ENCODE data around the gene TMPRSS15. TPM values are rescaled to one million over a fixed set of nuclear protein-coding genes. Genes with fewer than 3 reads are reported as not detected.

The TMPRSS15 gene
- total RNA-seq, 2 experiments from 2014 or later, result not detected

- POLR2A ChIA-PET, result no interaction called here
- no peaks in the 10 kb centered on the region for H3K4me1 Mint-ChIP-seq
- ATAC-seq (ENCODE audit: low read depth) (no peak), DNase-seq (no peak)
- H3K9me3 Mint-ChIP-seq, result no peaks in the 10 kb centered on the region
- no peaks in the 10 kb centered on the region for H3K36me3 Mint-ChIP-seq
- H3K4me3 Mint-ChIP-seq, result no peak overlapping the region
- no peak overlapping the region for H3K27ac Mint-ChIP-seq
- H3K27me3 Mint-ChIP-seq, result no peaks in the 10 kb centered on the region
Measured at GRCh38 chr21:18298228-18298627, 105.4 kb downstream of the TMPRSS15 start.

GRCh38 chr21:18294100-18294499, 109.5 kb downstream of the TMPRSS15 start:
- Mint-ChIP-seq H3K9me3 (no peaks in the 10 kb centered on the region), H3K36me3 (no peaks in the 10 kb centered on the region), H3K4me1 (no peaks in the 10 kb centered on the region), H3K4me3 (no peak overlapping the region), H3K27me3 (peaks cover 5% of the 10 kb centered on the region), H3K27ac (no peak overlapping the region)
- POLR2A ChIA-PET, result no interaction called here
- DNase-seq (no peak), ATAC-seq (ENCODE audit: low read depth) (no peak)

GRCh38 chr21:18289876-18290275, 113.7 kb downstream of the TMPRSS15 start:
- Mint-ChIP-seq H3K27ac (no peak overlapping the region), H3K4me1 (no peaks in the 10 kb centered on the region), H3K9me3 (no peaks in the 10 kb centered on the region), H3K4me3 (no peak overlapping the region), H3K36me3 (no peaks in the 10 kb centered on the region), H3K27me3 (peaks cover 5% of the 10 kb centered on the region)
- POLR2A ChIA-PET, result no interaction called here
- DNase-seq (no peak), ATAC-seq (ENCODE audit: low read depth) (no peak)

GRCh38 chr21:18285379-18285778, 118.2 kb downstream of the TMPRSS15 start:
- H3K27ac Mint-ChIP-seq, result no peak overlapping the region
- no peaks in the 10 kb centered on the region for H3K9me3 Mint-ChIP-seq
- no peaks in the 10 kb centered on the region for H3K4me1 Mint-ChIP-seq
- peaks cover 2% of the 10 kb centered on the region for H3K27me3 Mint-ChIP-seq
- DNase-seq (no peak), ATAC-seq (ENCODE audit: low read depth) (no peak)
- no peaks in the 10 kb centered on the region for H3K36me3 Mint-ChIP-seq
- POLR2A ChIA-PET, result no interaction called here
- H3K4me3 Mint-ChIP-seq, result no peak overlapping the region

GRCh38 chr21:18275781-18276180, 127.8 kb downstream of the TMPRSS15 start:
- H3K27me3 Mint-ChIP-seq, result no peaks in the 10 kb centered on the region
- POLR2A ChIA-PET, result no interaction called here
- DNase-seq, result no peak
- no peaks in the 10 kb centered on the region for H3K9me3 Mint-ChIP-seq
- ATAC-seq (ENCODE audit: low read depth), result no peak
- no peaks in the 10 kb centered on the region for H3K4me1 Mint-ChIP-seq
- H3K36me3 Mint-ChIP-seq, result no peaks in the 10 kb centered on the region
- H3K4me3 Mint-ChIP-seq, result no peak overlapping the region
- H3K27ac Mint-ChIP-seq, result no peak overlapping the region

GRCh38 chr21:18274370-18274769, 129.2 kb downstream of the TMPRSS15 start:
- POLR2A ChIA-PET, result no interaction called here
- H3K9me3 Mint-ChIP-seq, result no peaks in the 10 kb centered on the region

GRCh38 chr21:18273400-18273799, 130.2 kb downstream of the TMPRSS15 start:
- no peak overlapping the region for H3K4me3 Mint-ChIP-seq
- POLR2A ChIA-PET, result no interaction called here
- no peak overlapping the region for H3K27ac Mint-ChIP-seq
- DNase-seq (no peak), ATAC-seq (ENCODE audit: low read depth) (no peak)
- H3K27me3 Mint-ChIP-seq, result no peaks in the 10 kb centered on the region
- H3K36me3 Mint-ChIP-seq, result no peaks in the 10 kb centered on the region
- H3K9me3 Mint-ChIP-seq, result no peaks in the 10 kb centered on the region
- no peaks in the 10 kb centered on the region for H3K4me1 Mint-ChIP-seq

More at GRCh38 chr21:18274370-18274769, 129.2 kb downstream of the TMPRSS15 start:
- H3K27me3 Mint-ChIP-seq, result no peaks in the 10 kb centered on the region
- H3K4me1 Mint-ChIP-seq, result no peaks in the 10 kb centered on the region
- no peak overlapping the region for H3K27ac Mint-ChIP-seq
- H3K4me3 Mint-ChIP-seq, result no peak overlapping the region
- ATAC-seq (ENCODE audit: low read depth) (no peak), DNase-seq (no peak)
- no peaks in the 10 kb centered on the region for H3K36me3 Mint-ChIP-seq

- no peak for ATAC-seq (ENCODE audit: low read depth)
- Mint-ChIP-seq H3K4me1 (no peaks in the 10 kb centered on the region), H3K27ac (no peak overlapping the region), H3K9me3 (no peaks in the 10 kb centered on the region), H3K4me3 (no peak overlapping the region), H3K36me3 (no peaks in the 10 kb centered on the region), H3K27me3 (no peaks in the 10 kb centered on the region)
- POLR2A ChIA-PET, result no interaction called here
- DNase-seq, result no peak
Measured at GRCh38 chr21:18269856-18270255, 133.7 kb downstream of the TMPRSS15 start.

- Mint-ChIP-seq H3K4me3 (no peak overlapping the region), H3K27me3 (no peaks in the 10 kb centered on the region), H3K27ac (no peak overlapping the region), H3K4me1 (no peaks in the 10 kb centered on the region), H3K9me3 (no peaks in the 10 kb centered on the region), H3K36me3 (no peaks in the 10 kb centered on the region)
- POLR2A ChIA-PET, result no interaction called here
- no peak for ATAC-seq (ENCODE audit: low read depth)
- no peak for DNase-seq
Measured at GRCh38 chr21:18268906-18269305, 134.7 kb downstream of the TMPRSS15 start.

GRCh38 chr21:18267496-18267895, 136.1 kb downstream of the TMPRSS15 start:
- H3K9me3 Mint-ChIP-seq, result no peaks in the 10 kb centered on the region
- no peak for ATAC-seq (ENCODE audit: low read depth)
- DNase-seq, result no peak
- no peak overlapping the region for H3K27ac Mint-ChIP-seq
- H3K4me1 Mint-ChIP-seq, result no peaks in the 10 kb centered on the region
- no peak overlapping the region for H3K4me3 Mint-ChIP-seq
- POLR2A ChIA-PET, result no interaction called here
- no peaks in the 10 kb centered on the region for H3K27me3 Mint-ChIP-seq
- no peaks in the 10 kb centered on the region for H3K36me3 Mint-ChIP-seq

- H3K4me1 Mint-ChIP-seq, result no peaks in the 10 kb centered on the region
- DNase-seq (no peak), ATAC-seq (ENCODE audit: low read depth) (no peak)
- H3K4me3 Mint-ChIP-seq, result no peak overlapping the region
- H3K27me3 Mint-ChIP-seq, result no peaks in the 10 kb centered on the region
- H3K36me3 Mint-ChIP-seq, result no peaks in the 10 kb centered on the region
- no peaks in the 10 kb centered on the region for H3K9me3 Mint-ChIP-seq
- POLR2A ChIA-PET, result no interaction called here
- no peak overlapping the region for H3K27ac Mint-ChIP-seq
Measured at GRCh38 chr21:18265944-18266343, 137.6 kb downstream of the TMPRSS15 start.

- Mint-ChIP-seq H3K4me1 (no peaks in the 10 kb centered on the region), H3K4me3 (no peak overlapping the region), H3K9me3 (no peaks in the 10 kb centered on the region), H3K27ac (no peak overlapping the region), H3K27me3 (peaks cover 2% of the 10 kb centered on the region), H3K36me3 (no peaks in the 10 kb centered on the region)
- ATAC-seq (ENCODE audit: low read depth) (no peak), DNase-seq (no peak)
- POLR2A ChIA-PET, result no interaction called here
Measured at GRCh38 chr21:18253799-18254198, 149.8 kb downstream of the TMPRSS15 start.

- ATAC-seq (ENCODE audit: low read depth) (no peak), DNase-seq (no peak)
- Mint-ChIP-seq H3K27ac (no peak overlapping the region), H3K27me3 (peaks cover 2% of the 10 kb centered on the region), H3K4me1 (no peaks in the 10 kb centered on the region), H3K9me3 (no peaks in the 10 kb centered on the region), H3K36me3 (no peaks in the 10 kb centered on the region), H3K4me3 (no peak overlapping the region)
- POLR2A ChIA-PET, result no interaction called here
Measured at GRCh38 chr21:18253221-18253620, 150.4 kb downstream of the TMPRSS15 start.

GRCh38 chr21:18252680-18253079, 150.9 kb downstream of the TMPRSS15 start:
- Mint-ChIP-seq H3K36me3 (no peaks in the 10 kb centered on the region), H3K4me3 (no peak overlapping the region), H3K4me1 (no peaks in the 10 kb centered on the region), H3K27me3 (peaks cover 2% of the 10 kb centered on the region), H3K27ac (no peak overlapping the region), H3K9me3 (no peaks in the 10 kb centered on the region)
- POLR2A ChIA-PET, result no interaction called here
- ATAC-seq (ENCODE audit: low read depth) (no peak), DNase-seq (no peak)

- Mint-ChIP-seq H3K4me3 (no peak overlapping the region), H3K27me3 (peaks cover 6% of the 10 kb centered on the region), H3K4me1 (no peaks in the 10 kb centered on the region), H3K9me3 (no peaks in the 10 kb centered on the region), H3K36me3 (no peaks in the 10 kb centered on the region), H3K27ac (no peak overlapping the region)
- POLR2A ChIA-PET, result no interaction called here
- DNase-seq (no peak), ATAC-seq (ENCODE audit: low read depth) (no peak)
Measured at GRCh38 chr21:18252256-18252655, 151.3 kb downstream of the TMPRSS15 start.

Data from activated naive CD8-positive, alpha-beta T cell treated with anti-CD3 and anti-CD28 coated beads, Interleukin-2, amount 10 ng/mL, durations not matched to agents 7 days and 5 days (primary cell).